ENCODE measurements around the gene RNF19B.
A peak's percentile ranks its signal among the peaks of the same experiment; 100 is the strongest.
"Not testable (repeated sequence)": the region's sequence is repeated elsewhere in the genome, so short reads cannot be mapped to it uniquely, and the experiment has no call there.

The RNF19B gene, protein sequence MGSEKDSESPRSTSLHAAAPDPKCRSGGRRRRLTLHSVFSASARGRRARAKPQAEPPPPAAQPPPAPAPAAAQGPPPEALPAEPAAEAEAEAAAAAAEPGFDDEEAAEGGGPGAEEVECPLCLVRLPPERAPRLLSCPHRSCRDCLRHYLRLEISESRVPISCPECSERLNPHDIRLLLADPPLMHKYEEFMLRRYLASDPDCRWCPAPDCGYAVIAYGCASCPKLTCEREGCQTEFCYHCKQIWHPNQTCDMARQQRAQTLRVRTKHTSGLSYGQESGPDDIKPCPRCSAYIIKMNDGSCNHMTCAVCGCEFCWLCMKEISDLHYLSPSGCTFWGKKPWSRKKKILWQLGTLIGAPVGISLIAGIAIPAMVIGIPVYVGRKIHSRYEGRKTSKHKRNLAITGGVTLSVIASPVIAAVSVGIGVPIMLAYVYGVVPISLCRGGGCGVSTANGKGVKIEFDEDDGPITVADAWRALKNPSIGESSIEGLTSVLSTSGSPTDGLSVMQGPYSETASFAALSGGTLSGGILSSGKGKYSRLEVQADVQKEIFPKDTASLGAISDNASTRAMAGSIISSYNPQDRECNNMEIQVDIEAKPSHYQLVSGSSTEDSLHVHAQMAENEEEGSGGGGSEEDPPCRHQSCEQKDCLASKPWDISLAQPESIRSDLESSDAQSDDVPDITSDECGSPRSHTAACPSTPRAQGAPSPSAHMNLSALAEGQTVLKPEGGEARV

DNA sequence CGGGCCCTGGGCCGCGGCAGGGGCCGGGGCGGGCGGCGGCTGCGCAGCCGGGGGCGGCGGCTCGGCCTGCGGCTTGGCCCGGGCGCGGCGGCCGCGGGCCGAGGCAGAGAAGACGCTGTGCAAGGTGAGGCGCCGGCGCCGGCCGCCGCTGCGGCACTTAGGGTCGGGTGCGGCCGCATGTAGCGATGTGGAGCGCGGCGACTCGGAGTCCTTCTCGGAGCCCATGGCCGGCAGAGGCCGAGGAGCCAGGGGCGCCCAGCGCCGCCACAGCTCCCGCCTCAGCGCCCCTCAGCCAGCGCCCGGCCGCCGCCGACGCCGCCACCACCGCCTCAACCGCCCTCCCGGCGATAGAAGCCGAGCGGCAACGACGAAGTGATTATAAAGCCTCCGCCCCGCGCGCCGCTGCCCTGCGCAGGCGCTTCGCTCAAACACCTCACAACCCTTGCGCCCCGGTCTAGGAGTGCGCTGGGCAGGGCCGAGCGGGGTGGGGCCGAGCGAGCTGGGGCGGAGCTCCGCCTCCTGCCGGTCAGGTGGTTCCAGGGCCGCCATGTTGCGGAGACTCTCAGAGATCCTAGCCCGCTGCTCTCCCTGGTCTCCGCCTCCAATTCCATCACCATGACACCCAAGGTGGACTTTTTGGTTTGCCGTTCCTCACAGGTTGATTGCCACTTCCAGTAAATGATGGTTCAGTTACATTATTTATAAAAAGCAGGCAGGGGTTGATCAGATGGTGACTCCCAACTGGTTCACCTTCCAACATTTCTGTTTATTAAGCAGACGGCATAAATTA, at the start of gene RNF19B:
Gene RNF19B (minus strand): TSS at position 349 of the 790 bp plus-strand sequence. CDS start 124 bp downstream, at position 225.
- peak; percentile 91 to 94 for DNase-seq (ENCODE audit: low read depth in 2 of 2)

DNA sequence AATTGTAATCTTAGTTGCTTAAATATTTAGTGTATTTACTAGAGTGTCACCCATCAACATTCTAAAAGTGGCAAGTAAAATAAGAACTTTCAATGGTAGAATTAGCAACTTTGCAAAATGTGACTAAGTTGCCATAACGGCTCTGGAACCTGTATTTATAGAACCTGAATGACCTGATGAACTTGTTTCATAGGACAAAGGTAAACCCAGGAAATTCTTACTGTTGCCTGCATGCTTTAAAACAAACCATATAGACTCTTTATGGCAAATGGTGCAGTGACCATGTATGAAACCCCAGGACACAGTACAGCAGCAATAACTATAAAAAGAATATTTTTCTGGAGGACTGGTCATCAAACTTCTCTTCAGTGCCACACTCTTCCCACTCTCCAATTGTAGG, 49.2 kb upstream of the RNF19B start:
- DNase-seq (ENCODE audit: low read depth in 2 of 2) = no peak

DNA sequence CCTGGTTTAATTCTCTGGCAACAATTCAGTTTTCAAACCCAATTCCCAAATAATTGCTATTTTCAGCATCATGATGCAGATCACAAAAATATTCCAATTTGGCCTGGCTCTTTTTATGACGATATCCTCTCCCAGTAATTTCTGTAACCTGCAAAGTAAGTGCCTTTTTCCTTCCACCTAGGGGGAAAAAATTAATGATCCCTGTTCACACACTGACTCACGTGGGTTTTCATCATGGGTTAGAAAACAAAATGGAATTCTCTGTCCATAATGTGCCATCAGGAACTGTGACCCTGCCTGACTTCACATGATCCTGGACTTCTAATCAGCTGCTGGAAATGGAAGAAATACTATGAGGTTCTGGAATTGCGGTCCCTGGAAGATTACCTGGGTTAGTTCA, 47.6 kb upstream of the RNF19B start:
- DNase-seq (ENCODE audit: low read depth in 2 of 2) = no peak

DNA sequence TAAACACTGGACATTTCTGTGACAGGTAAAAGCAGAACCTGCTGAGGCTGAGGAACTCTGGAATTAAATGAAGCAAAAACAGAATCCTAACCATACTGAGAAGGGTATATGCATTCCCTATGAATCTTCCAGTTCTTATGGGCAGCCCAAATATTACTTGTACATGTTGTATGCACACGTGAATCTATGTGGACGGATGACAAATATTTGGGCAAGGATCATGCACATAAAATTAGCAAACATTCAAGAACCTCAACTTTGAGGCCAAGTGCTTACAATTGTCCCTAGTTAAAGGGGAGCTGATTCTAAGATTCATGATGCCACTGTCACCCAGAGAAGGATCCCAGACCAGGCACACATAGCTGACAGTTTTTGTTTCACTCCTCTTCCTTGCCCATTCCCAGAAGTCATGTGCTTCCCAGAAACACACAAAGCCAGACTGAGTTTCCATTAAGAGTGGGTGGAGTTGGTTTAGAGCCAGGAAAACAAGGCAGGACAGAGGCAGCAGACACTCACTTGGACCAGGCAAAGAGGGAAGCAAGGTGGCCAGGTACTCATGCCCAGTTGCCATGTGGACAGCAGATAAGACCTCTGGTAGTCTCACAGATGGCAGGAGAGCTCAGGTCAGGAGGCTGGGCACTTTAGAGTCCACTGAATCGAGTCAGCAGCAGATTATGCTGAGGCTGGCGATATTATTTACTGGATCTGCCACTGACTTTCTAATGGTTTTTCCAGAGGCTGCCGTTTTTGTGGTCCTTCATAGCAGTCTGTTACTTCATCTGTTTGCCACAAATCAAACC, 46.5 kb upstream of the RNF19B start:
- no peak for DNase-seq (ENCODE audit: low read depth in 2 of 2)

DNA sequence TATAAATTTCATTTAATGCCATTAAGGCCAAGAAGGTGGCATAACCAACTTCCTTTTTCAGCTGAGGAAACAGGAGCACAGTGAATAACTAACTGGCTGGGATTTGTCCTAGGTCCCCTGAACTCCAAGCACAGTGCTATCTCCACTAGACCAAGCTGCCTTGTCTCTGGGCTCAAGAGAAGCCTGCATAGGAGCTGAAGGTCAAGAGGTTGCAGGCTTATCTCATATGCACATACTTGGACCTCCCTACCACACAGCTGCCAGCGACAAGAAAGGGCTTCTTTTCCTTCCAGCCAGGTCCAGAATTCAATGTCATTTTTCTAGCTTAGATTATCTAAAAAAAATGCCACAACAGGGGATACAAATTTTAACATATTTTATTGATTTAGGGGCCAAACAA, 45.0 kb upstream of the RNF19B start:
- no peak for DNase-seq (ENCODE audit: low read depth in 2 of 2)

DNA sequence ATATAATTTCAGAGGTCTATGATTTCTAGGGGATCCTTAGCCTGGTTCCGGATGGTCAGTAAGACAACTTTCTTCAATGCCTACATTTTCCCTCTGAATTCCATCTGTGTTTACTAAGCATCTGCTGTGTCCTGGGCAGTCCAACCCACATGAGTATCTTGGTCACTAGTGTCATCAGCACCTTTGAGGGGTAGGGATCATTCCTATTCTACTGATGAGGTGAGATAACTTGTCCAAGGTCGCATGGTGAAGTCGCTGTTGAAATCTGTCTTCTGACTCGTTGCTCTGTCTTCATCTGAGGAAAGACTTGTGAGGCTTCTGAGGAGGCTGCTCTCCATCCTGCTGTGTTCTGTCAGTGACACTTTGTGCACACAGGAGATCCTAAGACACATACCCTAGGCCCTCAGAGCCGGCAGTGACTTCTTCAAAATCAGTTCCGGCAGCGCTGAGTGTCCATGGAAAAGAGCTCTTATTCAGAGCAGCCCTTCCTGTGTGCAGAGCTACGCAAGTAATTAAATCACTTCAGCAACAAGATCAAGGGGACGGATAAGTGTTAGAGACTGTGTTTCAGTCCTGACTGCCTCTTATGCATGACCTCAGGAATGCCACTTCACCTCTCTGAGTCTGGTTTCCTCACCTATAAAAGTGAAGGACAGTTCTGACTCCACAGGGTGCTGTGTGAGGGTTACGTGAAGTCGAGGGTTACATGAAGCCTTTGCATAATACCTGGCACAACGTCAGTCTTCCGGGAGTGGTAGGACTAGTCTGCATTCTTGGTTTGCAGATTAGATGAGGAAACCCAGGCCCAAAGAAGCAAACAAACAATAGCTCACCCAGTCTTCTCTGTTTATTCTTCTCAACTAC, 43.7 kb upstream of the RNF19B start:
- no peak for DNase-seq (ENCODE audit: low read depth in 2 of 2)

DNA sequence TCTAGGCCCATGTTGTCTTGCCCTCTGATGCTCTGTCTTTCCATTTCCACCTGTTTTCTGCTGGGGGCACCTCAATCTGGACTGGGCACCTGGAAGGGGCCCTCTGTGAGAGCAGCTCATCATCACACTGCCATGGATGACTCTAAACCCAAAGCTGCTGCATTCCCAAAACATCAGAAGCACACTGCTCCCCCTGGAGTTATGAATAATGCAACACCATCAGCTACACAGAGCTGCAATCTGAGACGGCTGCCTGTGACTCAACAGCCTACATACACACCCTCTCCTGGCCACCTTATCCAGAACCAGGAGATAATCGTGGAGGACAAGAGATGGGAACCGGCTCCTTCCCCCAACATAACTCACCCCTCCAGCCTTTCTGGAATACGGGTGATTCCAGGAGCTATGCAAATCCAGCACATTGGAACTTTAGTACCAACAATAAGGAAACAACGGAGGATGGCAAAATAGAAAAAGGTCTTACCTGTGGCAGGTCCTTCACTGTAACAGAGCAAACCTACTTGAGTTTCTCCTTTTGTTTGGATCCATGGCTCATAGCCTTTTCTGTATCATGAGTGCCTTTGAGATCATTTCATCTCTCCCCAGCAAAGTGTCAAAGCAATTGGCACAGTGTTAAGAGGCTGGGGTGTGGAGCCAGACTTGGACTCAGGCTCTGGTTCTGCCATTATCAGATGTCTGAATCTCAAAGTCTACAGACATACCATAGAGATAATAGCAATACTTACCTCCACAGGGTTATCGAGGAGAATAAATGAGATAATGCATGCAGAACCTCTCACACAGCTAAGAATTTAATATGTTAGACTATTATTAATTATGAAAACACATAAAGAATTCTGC, 42.8 kb upstream of the RNF19B start:
- DNase-seq (ENCODE audit: low read depth in 2 of 2) = no peak

DNA sequence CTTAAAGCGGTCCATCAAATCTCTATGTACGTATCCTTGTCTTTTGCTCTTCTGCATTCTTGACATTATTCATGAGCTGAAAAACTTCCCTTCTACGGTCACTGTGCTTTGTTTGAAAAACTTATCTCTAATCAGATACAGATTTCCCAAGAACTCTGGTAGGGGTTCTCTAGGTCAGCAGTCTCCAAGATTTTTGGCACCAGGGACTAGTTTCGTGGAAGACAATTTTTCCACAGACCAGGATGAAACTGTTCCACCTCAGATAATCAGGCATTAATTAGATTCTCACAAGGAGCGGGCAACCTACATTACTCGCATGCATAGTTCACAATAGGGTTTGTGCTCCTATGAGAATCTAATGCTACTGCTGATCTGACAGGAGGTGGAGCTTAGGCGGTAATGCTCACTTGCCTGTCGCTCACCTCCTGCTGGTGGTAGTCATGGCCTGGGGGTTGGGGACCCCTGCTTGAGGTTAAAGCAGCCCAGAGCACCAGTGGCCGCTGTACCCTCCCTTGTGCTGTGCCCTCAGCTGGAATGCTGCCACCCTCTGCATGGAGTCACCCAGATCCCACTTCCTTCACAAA, 41.3 kb upstream of the RNF19B start:
- DNase-seq (ENCODE audit: low read depth in 2 of 2) = no peak

DNA sequence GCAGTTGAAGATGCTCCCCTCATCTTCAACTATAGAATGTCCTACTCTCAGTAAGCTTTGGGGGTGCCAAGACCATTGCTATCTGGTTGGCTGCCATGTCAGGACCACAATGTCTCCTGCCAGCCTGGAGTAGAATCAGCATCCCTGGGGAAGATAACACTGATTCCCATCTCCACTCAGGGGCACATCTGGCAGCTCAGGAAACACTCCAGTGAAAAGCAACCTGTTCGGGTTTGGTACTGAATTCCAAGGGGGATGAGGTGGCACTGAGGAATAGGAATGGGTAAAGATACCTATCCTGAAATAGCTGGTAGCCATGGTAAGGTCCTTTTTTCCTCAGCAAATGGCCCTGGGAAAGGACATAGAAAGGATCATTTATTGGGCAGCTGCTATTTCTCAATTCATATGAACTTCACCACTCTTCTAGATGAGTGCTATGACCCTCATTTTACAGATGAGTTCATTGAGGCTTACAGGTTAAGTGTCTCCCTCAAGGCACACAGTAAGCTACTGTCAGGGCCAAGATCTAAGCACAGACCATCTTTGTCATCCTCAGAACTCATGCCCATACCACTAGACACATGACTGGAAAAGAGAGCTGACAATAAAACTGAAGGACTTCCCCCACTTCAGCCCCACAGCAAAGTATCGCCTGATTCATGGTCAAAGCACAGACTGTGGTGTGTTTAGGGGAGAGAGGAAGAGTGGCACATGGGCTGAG, 40.7 kb upstream of the RNF19B start:
- DNase-seq (ENCODE audit: low read depth in 2 of 2) = no peak

DNA sequence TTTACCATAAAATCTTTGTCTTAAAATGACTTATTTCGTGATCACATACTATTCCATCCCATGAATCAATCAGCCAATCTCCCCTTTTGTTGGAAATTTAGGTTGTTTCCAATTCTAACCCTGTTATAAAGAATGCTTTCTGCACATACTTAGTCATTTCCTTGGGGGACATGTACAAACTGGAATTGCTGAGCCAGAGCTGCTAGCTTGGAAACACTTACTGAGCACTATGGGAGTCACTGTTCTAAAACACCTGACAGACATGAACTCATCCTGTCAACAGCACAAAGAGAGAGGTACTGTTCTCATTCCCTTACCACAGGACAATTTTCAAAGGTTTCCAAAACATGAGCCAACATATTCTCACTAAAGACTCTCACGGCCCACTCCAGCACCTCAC, 40.0 kb upstream of the RNF19B start:
- DNase-seq (ENCODE audit: low read depth in 2 of 2) = no peak

DNA sequence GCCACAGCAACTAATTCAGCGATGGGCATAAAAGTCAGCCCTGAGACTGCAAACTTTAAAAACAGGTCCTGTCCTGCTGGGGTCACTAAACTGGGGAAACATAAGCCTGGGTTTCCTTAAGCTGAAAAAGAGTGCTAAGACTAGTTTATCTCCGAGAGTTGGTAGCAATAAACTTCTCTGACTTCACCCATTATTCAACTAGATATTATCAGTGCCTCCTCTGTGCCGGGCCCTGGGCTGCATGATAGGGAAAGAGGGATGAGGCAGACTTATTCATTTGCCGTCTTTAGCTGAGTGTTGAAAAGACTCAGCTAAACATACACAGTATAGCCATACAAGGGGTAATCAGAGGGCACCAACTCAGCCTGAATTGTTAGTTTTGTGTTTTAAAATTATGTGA, 39.0 kb upstream of the RNF19B start:
- DNase-seq (ENCODE audit: low read depth in 2 of 2) = no peak

DNA sequence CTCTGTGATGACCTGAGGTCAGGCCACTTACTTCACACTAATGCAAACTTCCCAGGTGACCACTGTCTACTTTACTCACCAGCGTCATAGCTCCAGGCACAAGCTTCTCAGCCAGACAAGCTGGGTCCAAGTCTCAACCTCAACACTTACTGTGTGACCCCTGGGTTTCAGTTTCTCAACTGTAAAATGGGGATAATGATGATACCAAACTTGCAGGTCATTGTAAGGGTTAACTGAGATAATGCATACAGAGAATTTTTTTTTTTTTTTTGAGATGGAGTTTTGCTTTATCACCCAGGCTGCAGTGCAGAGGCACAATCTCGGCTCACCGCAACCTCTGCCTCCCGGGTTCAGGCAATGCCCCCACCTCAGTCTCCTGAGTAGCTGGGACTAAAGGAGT, 37.4 kb upstream of the RNF19B start:
- no peak for DNase-seq (ENCODE audit: low read depth in 2 of 2)

DNA sequence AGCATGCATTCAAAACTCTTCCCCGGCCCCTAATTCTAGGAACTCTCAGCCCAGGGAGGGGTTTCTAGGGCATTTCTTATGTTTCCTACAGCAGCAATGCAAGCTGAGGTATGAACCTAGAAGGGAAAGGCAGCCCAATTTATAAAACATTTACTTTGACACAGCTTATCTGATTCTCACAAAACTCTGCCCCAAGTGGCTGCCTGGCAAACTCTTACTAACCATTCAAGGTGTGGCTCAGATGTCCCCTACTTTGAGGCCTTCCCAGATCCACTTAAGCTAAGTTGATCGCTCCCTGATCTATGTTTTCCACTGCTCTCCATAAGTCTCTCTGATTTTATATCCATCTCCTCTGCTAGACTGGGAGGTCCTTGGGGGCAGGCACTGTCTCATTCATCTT, 36.7 kb upstream of the RNF19B start:
- no peak for DNase-seq (ENCODE audit: low read depth in 2 of 2)

DNA sequence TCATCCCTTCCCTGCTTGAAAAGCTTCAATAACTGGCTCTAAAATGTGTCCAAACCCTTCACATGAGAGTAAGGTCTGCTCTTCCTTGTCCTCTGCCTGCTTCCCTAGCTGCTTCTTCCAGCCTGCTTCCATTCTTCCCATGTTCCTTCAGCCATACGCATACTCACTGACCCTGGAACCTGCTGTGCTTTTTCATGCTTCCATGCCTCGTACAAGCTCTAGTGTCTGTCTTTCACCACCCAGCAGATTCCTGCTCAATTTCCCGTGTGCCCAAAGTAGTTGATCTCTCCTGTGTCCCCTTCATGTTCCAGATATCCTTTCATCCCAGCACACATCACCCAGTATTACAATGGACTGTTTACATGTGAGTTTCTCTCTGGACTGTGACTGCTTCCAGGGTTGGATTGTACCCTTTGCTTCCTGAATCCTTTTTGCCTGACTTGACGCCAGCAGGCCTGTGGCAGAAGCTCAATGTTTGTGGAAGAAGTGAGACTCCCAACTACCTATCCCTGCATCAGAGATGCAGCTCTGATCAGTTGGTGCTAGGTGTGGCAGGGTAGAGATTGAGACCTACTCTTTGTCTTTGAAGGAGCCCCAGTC, 35.9 kb upstream of the RNF19B start:
- no peak for DNase-seq (ENCODE audit: low read depth in 2 of 2)

DNA sequence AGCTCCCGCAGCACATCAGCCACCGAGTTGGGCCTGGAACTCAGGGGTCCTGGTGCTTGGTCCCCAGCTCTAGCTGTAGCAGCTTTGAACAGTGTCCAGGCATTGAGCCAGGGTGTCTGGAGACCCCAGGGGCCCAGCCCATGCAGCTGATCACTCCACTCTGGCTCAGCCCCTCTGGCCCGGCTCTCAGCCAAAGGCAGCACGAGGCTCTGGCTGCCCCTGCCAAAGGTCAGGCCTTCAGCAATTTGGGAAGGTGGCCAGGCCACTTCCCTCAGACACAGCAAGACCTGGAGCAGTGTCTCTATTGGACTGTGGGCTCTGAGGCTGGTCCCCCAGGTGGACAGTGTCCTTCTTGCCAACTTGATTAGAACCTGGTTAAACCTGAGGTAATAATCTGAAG, 34.4 kb upstream of the RNF19B start:
- DNase-seq (ENCODE audit: low read depth in 2 of 2) = no peak

DNA sequence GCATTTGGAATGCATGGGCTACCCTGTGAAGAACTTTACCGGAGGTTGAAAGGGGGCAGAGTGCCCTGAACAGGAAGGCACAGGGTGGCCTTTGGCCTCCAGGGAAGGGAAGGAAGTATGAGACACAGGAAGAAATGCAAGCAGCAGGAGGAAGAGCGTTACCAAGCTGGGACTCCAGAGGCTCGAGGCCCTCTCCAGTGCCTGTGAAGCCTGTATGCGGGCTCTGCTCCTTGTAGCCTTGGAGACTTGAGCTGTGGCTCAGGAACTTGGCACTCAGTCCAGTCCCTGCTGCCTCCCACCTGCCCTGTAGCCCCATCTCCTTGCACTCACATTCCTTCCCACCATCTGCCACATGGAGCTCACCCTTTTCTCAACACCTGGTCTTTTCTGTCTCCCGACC, 33.5 kb upstream of the RNF19B start:
- no peak for DNase-seq (ENCODE audit: low read depth in 2 of 2)

DNA sequence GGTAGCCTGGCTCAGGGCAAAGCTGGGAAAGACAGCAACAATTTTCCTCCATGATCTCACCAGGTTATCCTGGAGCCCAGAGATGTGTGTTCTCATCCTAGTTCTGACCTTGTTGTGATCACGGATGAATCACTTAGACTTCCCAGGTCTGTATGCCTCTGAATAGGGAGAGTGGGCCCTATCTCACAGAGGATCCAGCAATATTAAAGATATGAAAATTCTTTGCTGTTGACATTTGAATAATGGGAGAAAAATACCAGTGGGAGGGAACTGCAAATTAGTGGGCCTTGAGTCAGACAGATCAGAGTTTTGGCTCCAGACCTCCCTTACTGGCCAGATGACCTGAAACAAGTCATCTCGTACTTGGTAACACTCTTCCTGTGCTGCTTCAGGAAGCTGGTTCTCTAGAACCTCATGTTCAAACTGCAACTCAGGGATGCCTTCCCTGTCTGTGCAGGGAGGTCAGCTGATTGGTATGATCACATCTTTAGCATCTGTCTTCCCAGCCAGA, 32.8 kb upstream of the RNF19B start:
- no peak for DNase-seq (ENCODE audit: low read depth in 2 of 2)

DNA sequence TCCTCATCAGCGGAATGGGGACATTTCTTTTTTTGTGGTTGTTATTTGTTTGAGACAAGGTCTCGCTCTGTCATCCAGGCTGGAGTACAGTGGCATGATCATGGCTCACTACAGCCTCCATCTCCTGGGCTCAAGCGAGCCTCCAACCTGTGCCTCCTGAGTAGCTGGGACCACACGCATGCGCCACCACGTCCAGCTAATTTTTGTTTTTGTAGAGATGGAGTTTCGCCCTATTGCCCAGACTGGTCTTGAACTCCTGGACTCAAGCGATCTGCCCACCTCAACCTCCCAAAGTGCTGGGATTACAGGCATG, 28.7 kb upstream of the RNF19B start:
- DNase-seq (ENCODE audit: low read depth in 2 of 2) = not testable (repeated sequence)

All from stimulated activated CD4-positive, alpha-beta T cell treated with anti-CD3 and anti-CD28 coated beads, Interleukin-12 subunit alpha, Interleukin-12 subunit beta, amount 100 ng/mL, for 24 hours (primary cell).